ENCODE results near the gene ZNF423.

- TF ChIP-seq CTCF (IDR thresholded peaks at IDR 0.05) (no peak), POLR2AphosphoS5 (IDR thresholded peaks at IDR 0.05; ENCODE audit: low read depth, low read length) (no peak), TCF7L2 (IDR thresholded peaks at IDR 0.05; ENCODE audit: low read depth, low read length) (no peak), REST (IDR thresholded peaks at IDR 0.05; ENCODE audit: insufficient read depth in 1 of 2, low read depth in 2 of 2, low read length in 1 of 2) (no peak), SIN3A (IDR thresholded peaks at IDR 0.05; ENCODE audit: borderline replicate concordance, insufficient read depth, low read depth, low read length) (no peak)
Measured at GRCh38 chr16:49510654-49511305, 345.1 kb downstream of the ZNF423 start.
